K562 (cell line): ENCODE data around the gene MYO18A. TPM values are rescaled to one million over a fixed set of nuclear protein-coding genes. Genes with fewer than 3 reads are reported as not detected.

Experiments used
- ARID3A ChIP-seq: IDR thresholded peaks from 2 replicates; pipeline ENCODE4 v1.6.1; 2012; ENCODE audit warnings: low read depth, low read length, improper control_type of control experiment, borderline replicate concordance
- FOXK1 ChIP-seq: sonication (generic); formaldehyde crosslinking; IDR thresholded peaks from 2 replicates; pipeline ENCODE4 v1.8.0; 2022; ENCODE audit warnings: missing genetic modification reagents, mild to moderate bottlenecking, borderline replicate concordance
- NCOA1 ChIP-seq: fragments of 450-650 bp; IDR thresholded peaks from 2 replicates; pipeline ENCODE4 v1.6.1; 2016; ENCODE audit warnings: low read depth
- NFYB ChIP-seq: IDR thresholded peaks from 2 replicates; pipeline ENCODE4 v1.6.1; 2011; ENCODE audit warnings: mild to moderate bottlenecking, moderate library complexity; ENCODE audit not compliant: insufficient read length; ENCODE audit errors: extremely low read depth
- OTX1 ChIP-seq: fragments of 450-650 bp; formaldehyde crosslinking; IDR thresholded peaks from 2 replicates; pipeline ENCODE4 v1.4.0; 2022; ENCODE audit warnings: mild to moderate bottlenecking
- PHF8 ChIP-seq: fragments of 200-600 bp; sonication (generic); IDR thresholded peaks from 2 replicates; pipeline ENCODE4 v1.6.1; 2012; ENCODE audit warnings: mixed run types, mild to moderate bottlenecking, inconsistent platforms, low read length, moderate library complexity, borderline replicate concordance
- TBL1XR1 ChIP-seq, 2 experiments: IDR thresholded peaks; 2 replicates each; pipeline ENCODE4 v1.6.1; 2012; ENCODE audit warnings: improper control_type of control experiment in 2 of 2, low read length in 2 of 2, mild to moderate bottlenecking in 1 of 2
- ZBTB49 ChIP-seq: sonication (generic); formaldehyde crosslinking; IDR thresholded peaks from 2 replicates; pipeline ENCODE4 v1.8.0; 2022; ENCODE audit warnings: missing genetic modification reagents, mild to moderate bottlenecking, borderline replicate concordance
- ZNF717 ChIP-seq: fragments of 250-450 bp; sonication (Bioruptor Pico); IDR thresholded peaks from 2 replicates; pipeline ENCODE4 v1.5.0; 2021
- polyA plus RNA-seq, 8 experiments: library from polyadenylated mRNA; depleted of rRNA in 4 of 8; stranded (reverse) in 5 of 8; unstranded in 3 of 8; fragments of >200 nt; fragmentation: Nextera tagmentation in 2 of 8; fragmentation: Illumina TruSeq in 1 of 8; extraction: Ambion mirVana in 2 of 8; extraction: Trizol in 1 of 8; gene quantifications; 2 replicates each; pipeline versions ENCODE4 v1.2.1 to v1.2.3, GENCODE V29; 2011 to 2014; ENCODE audit warnings: inconsistent platforms in 1 of 8, missing spikeins in 1 of 8
- total RNA-seq, 7 experiments: library from RNA; depleted of rRNA in 6 of 7; stranded (reverse); fragments of >200 nt in 6 of 7; fragmentation: Illumina TruSeq in 2 of 7; extraction: Trizol in 2 of 7; gene quantifications; 2 replicates each; pipeline versions ENCODE4 v1.2.1 to v1.2.3, GENCODE V29; 2011 to 2021; ENCODE audit warnings: low replicate concordance in 1 of 7
- TF ChIP-seq, protein P1 (sequence below): sonication (generic); formaldehyde crosslinking; IDR thresholded peaks from 2 replicates; pipeline ENCODE4 v1.8.0; 2022; ENCODE audit warnings: mild to moderate bottlenecking, low read depth, missing genetic modification reagents
- TF ChIP-seq, protein P2 (sequence below): fragments of 450-650 bp; conservative IDR thresholded peaks from 2 replicates; pipeline ENCODE4 v1.6.1; 2016; ENCODE audit warnings: missing genetic modification characterization, low read depth, mild to moderate bottlenecking, control low read depth, missing compliant biosample characterization
- TF ChIP-seq, protein P3 (sequence below), 2 experiments: IDR thresholded peaks; 2 replicates each; pipeline ENCODE4 v1.6.1; 2011; ENCODE audit warnings: borderline replicate concordance in 1 of 2, control low read depth in 1 of 2, low read depth in 1 of 2, low read length in 1 of 2, mild to moderate bottlenecking in 1 of 2, mixed read lengths in 1 of 2, moderate library complexity in 1 of 2; ENCODE audit not compliant: insufficient read depth in 1 of 2, insufficient read length in 1 of 2, poor library complexity in 1 of 2, severe bottlenecking in 1 of 2; ENCODE audit errors: extremely low read depth in 1 of 2

MYO18A gene
- total and polyA plus RNA-seq, 9 of the 15 experiments (the other 6 are each of a cell fraction or from before 2014, with no cell fraction given): 2.5 to 65.4 (median 17.1) TPM

DNA sequence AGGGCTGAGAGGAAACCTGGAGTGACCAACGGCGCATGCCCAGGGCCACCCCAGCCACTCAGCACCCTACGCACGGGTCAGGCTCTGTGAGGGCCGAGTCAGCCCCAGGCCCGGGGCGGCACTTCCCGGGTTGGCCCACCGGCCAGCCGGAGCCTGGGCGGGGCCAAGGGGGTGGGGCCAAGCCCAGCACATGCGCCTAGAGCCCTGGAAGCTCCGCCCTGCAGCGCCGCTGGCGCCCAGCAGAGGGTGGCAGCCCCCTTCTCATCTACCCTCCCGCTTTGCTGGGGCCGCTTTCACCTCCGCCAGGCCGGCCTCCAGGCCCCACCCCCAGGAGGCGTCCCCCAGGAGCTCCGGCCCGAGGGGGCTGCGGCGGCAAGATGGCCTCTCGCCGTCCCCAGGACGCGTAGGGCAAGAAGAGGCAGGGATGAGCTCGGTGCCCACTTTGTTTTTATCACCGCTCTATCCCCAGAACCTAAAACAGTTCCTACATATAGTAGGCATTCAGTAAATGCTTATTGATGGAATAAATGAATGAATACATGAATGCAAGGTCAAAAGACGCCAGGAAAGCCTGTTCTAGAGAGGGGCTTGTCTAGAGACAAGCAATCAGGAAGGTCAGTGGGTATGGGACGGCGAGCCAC lies 31.3 kb downstream of the MYO18A start (continued):
- no peak for TF ChIP-seq ZNF717 (CRISPR knock-in tag)
- no peak for TF ChIP-seq ZBTB49 (CRISPR knock-in tag)
- TF ChIP-seq, protein P1, sequence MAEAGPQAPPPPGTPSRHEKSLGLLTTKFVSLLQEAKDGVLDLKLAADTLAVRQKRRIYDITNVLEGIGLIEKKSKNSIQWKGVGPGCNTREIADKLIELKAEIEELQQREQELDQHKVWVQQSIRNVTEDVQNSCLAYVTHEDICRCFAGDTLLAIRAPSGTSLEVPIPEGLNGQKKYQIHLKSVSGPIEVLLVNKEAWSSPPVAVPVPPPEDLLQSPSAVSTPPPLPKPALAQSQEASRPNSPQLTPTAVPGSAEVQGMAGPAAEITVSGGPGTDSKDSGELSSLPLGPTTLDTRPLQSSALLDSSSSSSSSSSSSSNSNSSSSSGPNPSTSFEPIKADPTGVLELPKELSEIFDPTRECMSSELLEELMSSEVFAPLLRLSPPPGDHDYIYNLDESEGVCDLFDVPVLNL (CRISPR knock-in tag): no peak
- TF ChIP-seq FOXK1 (CRISPR knock-in tag): no peak
- TF ChIP-seq PHF8: peak; percentile 45; the same call in 1 of the 2 replicates
- TF ChIP-seq NCOA1: no peak
- TF ChIP-seq OTX1 (CRISPR knock-in tag): no peak
- TF ChIP-seq ARID3A: no peak
- no peak for TF ChIP-seq TBL1XR1 (IDR thresholded peaks at IDR 0.05; ENCODE audit: low read length in 2 of 2)
- TF ChIP-seq, protein P2, sequence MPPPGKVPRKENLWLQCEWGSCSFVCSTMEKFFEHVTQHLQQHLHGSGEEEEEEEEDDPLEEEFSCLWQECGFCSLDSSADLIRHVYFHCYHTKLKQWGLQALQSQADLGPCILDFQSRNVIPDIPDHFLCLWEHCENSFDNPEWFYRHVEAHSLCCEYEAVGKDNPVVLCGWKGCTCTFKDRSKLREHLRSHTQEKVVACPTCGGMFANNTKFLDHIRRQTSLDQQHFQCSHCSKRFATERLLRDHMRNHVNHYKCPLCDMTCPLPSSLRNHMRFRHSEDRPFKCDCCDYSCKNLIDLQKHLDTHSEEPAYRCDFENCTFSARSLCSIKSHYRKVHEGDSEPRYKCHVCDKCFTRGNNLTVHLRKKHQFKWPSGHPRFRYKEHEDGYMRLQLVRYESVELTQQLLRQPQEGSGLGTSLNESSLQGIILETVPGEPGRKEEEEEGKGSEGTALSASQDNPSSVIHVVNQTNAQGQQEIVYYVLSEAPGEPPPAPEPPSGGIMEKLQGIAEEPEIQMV (tag): no peak
- TF ChIP-seq, protein P3, sequence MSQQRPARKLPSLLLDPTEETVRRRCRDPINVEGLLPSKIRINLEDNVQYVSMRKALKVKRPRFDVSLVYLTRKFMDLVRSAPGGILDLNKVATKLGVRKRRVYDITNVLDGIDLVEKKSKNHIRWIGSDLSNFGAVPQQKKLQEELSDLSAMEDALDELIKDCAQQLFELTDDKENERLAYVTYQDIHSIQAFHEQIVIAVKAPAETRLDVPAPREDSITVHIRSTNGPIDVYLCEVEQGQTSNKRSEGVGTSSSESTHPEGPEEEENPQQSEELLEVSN (IDR thresholded peaks at IDR 0.05; ENCODE audit: borderline replicate concordance in 1 of 2, extremely low read depth in 1 of 2, insufficient read depth in 1 of 2, insufficient read length in 1 of 2, low read depth in 1 of 2, low read length in 1 of 2, poor library complexity in 1 of 2, severe bottlenecking in 1 of 2): peak in 1 of 2 experiments; percentile 37
- no peak for TF ChIP-seq NFYB
